HG02973 (cell line): ENCODE data around the gene NRL.

Experiments
- ATAC-seq: cut with Tn5 transposase; IDR thresholded peaks from one replicate; pipeline ENCODE4 v1.9.1; 2021; ENCODE audit warnings: moderate library complexity; ENCODE audit not compliant: unreplicated experiment

NRL gene

GRCh38 chr14:24114532-24115421, at the start of gene NRL, which contains the start of gene DCAF11:
NRL (minus strand) TSS chr14:24114949; CDS start chr14:24082848, 32,101 bp downstream.
DCAF11 (plus strand) TSS chr14:24114777; CDS start chr14:24115595, 818 bp downstream.
- ATAC-seq: peak; percentile 79

- ATAC-seq: no peak
These were observed 47.3 kb upstream of the NRL start for GRCh38 chr14:24162093-24162492.

- ATAC-seq: peak; percentile 70
These were observed 46.4 kb upstream of the NRL start, which contains the start of gene IRF9 for GRCh38 chr14:24160850-24161804. IRF9 (plus strand) TSS chr14:24161265; CDS start chr14:24162145, 880 bp downstream.

- ATAC-seq: no peak
These were observed 45.7 kb upstream of the NRL start for GRCh38 chr14:24160499-24160849.

GRCh38 chr14:24159777-24160498, 45.2 kb upstream of the NRL start:
- no peak for ATAC-seq

GRCh38 chr14:24157331-24157730, 42.6 kb upstream of the NRL start:
- no peak for ATAC-seq

- ATAC-seq: no peak
These were observed 42.1 kb upstream of the NRL start for GRCh38 chr14:24156840-24157239.

- no peak for ATAC-seq
These were observed 40.4 kb upstream of the NRL start for GRCh38 chr14:24155100-24155499.

- ATAC-seq: no peak
These were observed 36.8 kb upstream of the NRL start for GRCh38 chr14:24151404-24152080.

GRCh38 chr14:24150993-24151392, 36.2 kb upstream of the NRL start:
- no peak for ATAC-seq

- ATAC-seq: no peak
These were observed 35.8 kb upstream of the NRL start for GRCh38 chr14:24150567-24150966.

GRCh38 chr14:24150061-24150460, 35.3 kb upstream of the NRL start:
- no peak for ATAC-seq

- no peak for ATAC-seq
These were observed 34.7 kb upstream of the NRL start for GRCh38 chr14:24149302-24149969.

GRCh38 chr14:24147761-24148428, 33.1 kb upstream of the NRL start:
- no peak for ATAC-seq

- ATAC-seq: peak; percentile 77
These were observed 32.4 kb upstream of the NRL start, which contains the start of gene RNF31 for GRCh38 chr14:24146978-24147760. RNF31 (plus strand) TSS chr14:24147498; CDS start chr14:24147699, 201 bp downstream.

GRCh38 chr14:24146453-24146977, 31.8 kb upstream of the NRL start, which contains the start of gene PSME2:
PSME2 (minus strand) TSS chr14:24146610; CDS start chr14:24146581, 29 bp downstream.
- ATAC-seq: peak; percentile 49

- ATAC-seq: no peak
These were observed 31.1 kb upstream of the NRL start for GRCh38 chr14:24145690-24146452.
